ENCODE measurements around the gene ARPC4.

DNA sequence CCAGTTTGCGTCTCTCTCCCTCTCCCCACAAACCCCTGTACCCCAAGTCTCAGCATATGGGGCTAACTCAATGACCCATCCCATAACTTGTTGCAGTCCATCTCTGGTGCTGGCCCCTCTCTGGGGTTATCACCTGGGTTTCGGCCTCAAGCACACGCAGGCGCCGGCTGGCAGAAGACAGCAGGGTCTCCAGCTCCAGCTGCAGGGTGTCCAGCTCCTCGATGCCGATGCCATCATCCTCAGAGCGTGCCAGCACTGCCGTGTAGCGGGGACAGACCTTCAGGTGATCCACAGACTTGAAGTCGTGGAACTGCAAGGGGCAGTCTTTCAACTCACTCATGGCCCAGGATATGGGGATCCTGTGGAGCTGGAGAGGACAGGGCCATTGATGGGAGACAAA, 1.8 kb upstream of the ARPC4 start:
- TF ChIP-seq CTCF (IDR thresholded peaks at IDR 0.05) (no peak), POLR2A (IDR thresholded peaks at IDR 0.05) (no peak)
